Naive thymus-derived CD4-positive, alpha-beta T cell (primary cell): ENCODE data around the gene ATP10B. TPM values are rescaled to one million over a fixed set of nuclear protein-coding genes. Genes with fewer than 3 reads are reported as not detected.

Experiments used
- ATAC-seq: fragments of 150-1000 bp; cut with Tn5 transposase; 2 replicates; pipeline ENCODE4 v1.10.0; 2021; ENCODE audit warnings: mild to moderate bottlenecking, moderate library complexity
- CTCF ChIA-PET: fragments of 350-600 bp; sonication (Branson Sonifier 250); formaldehyde crosslinking; loops from one replicate; lab custom pipeline; 2021; ENCODE audit warnings: antibody characterized with exemption; lab: Charles Lee
- POLR2A ChIA-PET: fragments of 350-600 bp; sonication (Branson Sonifier 250); formaldehyde crosslinking; loops from one replicate; lab custom pipeline; 2021; ENCODE audit warnings: antibody characterized with exemption, inconsistent platforms; lab: Charles Lee
- DNase-seq, 9 donors: peaks; one replicate each; pipeline versions ENCODE4 v3.0.0 to v3.0.0-alpha.2; 2020 to 2022; ENCODE audit warnings: mixed read lengths in 1 of 9
- H3K27ac ChIP-seq: one replicate; pipeline ENCODE4 v1.7.0; 2013; ENCODE audit warnings: mild to moderate bottlenecking, low read depth, low read length, moderate library complexity
- H3K27me3 ChIP-seq, 2 donors: one replicate each; pipeline ENCODE4 v1.7.0; 2013; ENCODE audit warnings: low read length in 2 of 2, mild to moderate bottlenecking in 2 of 2, moderate library complexity in 2 of 2; ENCODE audit not compliant: control insufficient read depth in 2 of 2, insufficient read depth in 2 of 2
- H3K36me3 ChIP-seq, 3 experiments: 1 replicate in 2 of 3; 2 replicates in 1 of 3; pipeline ENCODE4 v1.7.0; 2013; ENCODE audit warnings: low read length in 3 of 3, mild to moderate bottlenecking in 3 of 3, moderate library complexity in 1 of 3; ENCODE audit not compliant: insufficient read depth in 3 of 3, control insufficient read depth in 2 of 3
- H3K4me1 ChIP-seq, 2 donors: one replicate each; pipeline ENCODE4 v1.7.0; 2013; ENCODE audit warnings: low read length in 2 of 2, mild to moderate bottlenecking in 2 of 2, moderate library complexity in 1 of 2; ENCODE audit not compliant: control insufficient read depth in 2 of 2, insufficient read depth in 2 of 2
- H3K4me3 ChIP-seq: 2 replicates; pipeline ENCODE4 v1.7.0; 2013; ENCODE audit warnings: mild to moderate bottlenecking, low read length
- H3K9me3 ChIP-seq, 3 experiments: 1 replicate in 2 of 3; 2 replicates in 1 of 3; pipeline ENCODE4 v1.7.0; 2013; ENCODE audit warnings: low read length in 3 of 3; ENCODE audit not compliant: control insufficient read depth in 2 of 3
- H3K27ac Mint-ChIP-seq, 9 donors: one replicate each; pipeline ENCODE4 v1.8.0; 2020 to 2022; ENCODE audit warnings: mixed read lengths in 9 of 9, mild to moderate bottlenecking in 8 of 9, moderate library complexity in 5 of 9, inconsistent platforms in 2 of 9
- H3K27me3 Mint-ChIP-seq, 5 donors: one replicate each; pipeline ENCODE4 v1.8.0; 2021 to 2022; ENCODE audit warnings: mixed read lengths in 5 of 5, mild to moderate bottlenecking in 1 of 5
- H3K36me3 Mint-ChIP-seq, 5 donors: one replicate each; pipeline ENCODE4 v1.8.0; 2020 to 2022; ENCODE audit warnings: mixed read lengths in 5 of 5, mild to moderate bottlenecking in 3 of 5, inconsistent platforms in 1 of 5
- H3K4me1 Mint-ChIP-seq, 7 donors: one replicate each; pipeline ENCODE4 v1.8.0; 2020 to 2022; ENCODE audit warnings: mixed read lengths in 7 of 7, mild to moderate bottlenecking in 3 of 7, inconsistent platforms in 1 of 7
- H3K4me3 Mint-ChIP-seq, 10 donors: one replicate each; pipeline ENCODE4 v1.8.0; 2020 to 2022; ENCODE audit warnings: mild to moderate bottlenecking in 10 of 10, mixed read lengths in 10 of 10, moderate library complexity in 6 of 10, inconsistent platforms in 2 of 10
- H3K9me3 Mint-ChIP-seq, 11 donors: one replicate each; pipeline ENCODE4 v1.8.0; 2020 to 2022; ENCODE audit warnings: mixed read lengths in 11 of 11, mild to moderate bottlenecking in 4 of 11, inconsistent platforms in 1 of 11, moderate library complexity in 1 of 11
- intact Hi-C, 2 donors: fragments of 100-400 bp; cut with micrococcal nuclease; formaldehyde crosslinking; loops; one replicate each; pipeline ENCODE4 v1.15.1; 2023
- polyA plus RNA-seq, 2 donors: library from polyadenylated mRNA; unstranded; fragments of 300-500 nt; fragmentation: Illumina TruSeq; gene quantifications; one replicate each; pipeline ENCODE4 v1.2.3, GENCODE V29; 2021
- total RNA-seq, 6 experiments: library from RNA in 5 of 6; stranded (reverse) in 5 of 6; gene quantifications; 1 replicate in 5 of 6; 2 replicates in 1 of 6; pipeline ENCODE4 v1.2.3 and lab custom pipeline; 2021 to 2026

ATP10B gene
- total and polyA plus RNA-seq, 7 experiments from 2014 or later = not detected

- no peaks in the 10 kb centered on the region for H3K27me3 ChIP-seq
- H3K9me3 ChIP-seq = no peaks in the 10 kb centered on the region
- H3K36me3 ChIP-seq = no peaks in the 10 kb centered on the region
- POLR2A ChIA-PET = no interaction called here
- intact Hi-C loops = no loop called here
- peaks cover 0 to 6% (median 2%) of the 10 kb centered on the region in 11 donors for H3K9me3 Mint-ChIP-seq
- H3K36me3 Mint-ChIP-seq = no peaks in the 10 kb centered on the region
- no peaks in the 10 kb centered on the region for H3K4me1 ChIP-seq
- H3K27ac ChIP-seq = no peak overlapping the region
- no peaks in the 10 kb centered on the region for H3K4me1 Mint-ChIP-seq
- CTCF ChIA-PET = no interaction called here
- H3K4me3 ChIP-seq = no peak overlapping the region
- DNase-seq (no peak), ATAC-seq (no peak)
- H3K4me3 Mint-ChIP-seq = no peak overlapping the region
- H3K27me3 Mint-ChIP-seq = peaks cover 2 to 16% (median 9%) of the 10 kb centered on the region in 5 donors
- H3K27ac Mint-ChIP-seq = no peak overlapping the region
Observed at GRCh38 chr5:160635663-160636062, 216.3 kb downstream of the ATP10B start.

- no peak for ATAC-seq
- peaks cover 2 to 15% (median 9%) of the 10 kb centered on the region in 5 donors for H3K27me3 Mint-ChIP-seq
- Histone ChIP-seq H3K36me3 (no peaks in the 10 kb centered on the region), H3K4me1 (no peaks in the 10 kb centered on the region), H3K27ac (no peak overlapping the region), H3K4me3 (no peak overlapping the region), H3K27me3 (no peaks in the 10 kb centered on the region), H3K9me3 (no peaks in the 10 kb centered on the region)
- H3K4me3 Mint-ChIP-seq = no peak overlapping the region
- CTCF ChIA-PET = no interaction called here
- DNase-seq = no peak
- POLR2A ChIA-PET = no interaction called here
- no peaks in the 10 kb centered on the region for H3K36me3 Mint-ChIP-seq
- H3K9me3 Mint-ChIP-seq = peaks cover 0 to 6% (median 2%) of the 10 kb centered on the region in 11 donors
- intact Hi-C loops = no loop called here
- H3K4me1 Mint-ChIP-seq = no peaks in the 10 kb centered on the region
- H3K27ac Mint-ChIP-seq = no peak overlapping the region
Observed at GRCh38 chr5:160635046-160635445, 217.0 kb downstream of the ATP10B start.

- ChIA-PET POLR2A (no interaction called here), CTCF (no interaction called here)
- intact Hi-C loops = loop anchor here in 1 of 2 donors (10.0 kb wide), 1 partner anchor 194 kb away; no protein-coding TSS in a partner anchor
- Mint-ChIP-seq H3K4me3 (no peak overlapping the region), H3K36me3 (no peaks in the 10 kb centered on the region), H3K27ac (no peak overlapping the region), H3K9me3 (peaks cover 0 to 6% (median 0%) of the 10 kb centered on the region in 11 donors), H3K27me3 (peaks cover 4 to 15% (median 10%) of the 10 kb centered on the region in 5 donors), H3K4me1 (no peaks in the 10 kb centered on the region)
- no peak for DNase-seq
- Histone ChIP-seq H3K4me1 (no peaks in the 10 kb centered on the region), H3K27me3 (no peaks in the 10 kb centered on the region), H3K9me3 (no peaks in the 10 kb centered on the region), H3K36me3 (no peaks in the 10 kb centered on the region), H3K4me3 (no peak overlapping the region), H3K27ac (no peak overlapping the region)
- ATAC-seq = no peak
Observed at GRCh38 chr5:160629003-160629402, 223.0 kb downstream of the ATP10B start.

- Histone ChIP-seq H3K4me3 (no peak overlapping the region), H3K27me3 (no peaks in the 10 kb centered on the region), H3K36me3 (no peaks in the 10 kb centered on the region), H3K9me3 (no peaks in the 10 kb centered on the region), H3K4me1 (no peaks in the 10 kb centered on the region), H3K27ac (no peak overlapping the region)
- CTCF ChIA-PET = interaction anchor here (1.0 kb wide), 1 partner anchor 191 kb away, joined by 3 read pairs; no protein-coding TSS in a partner anchor
- intact Hi-C loops = loop anchor here in 1 of 2 donors (10.0 kb wide), 1 partner anchor 194 kb away; no protein-coding TSS in a partner anchor
- Mint-ChIP-seq H3K9me3 (peaks cover 0 to 6% (median 0%) of the 10 kb centered on the region in 11 donors), H3K27ac (no peak overlapping the region), H3K27me3 (peaks cover 4 to 15% (median 10%) of the 10 kb centered on the region in 5 donors), H3K36me3 (no peaks in the 10 kb centered on the region), H3K4me3 (no peak overlapping the region), H3K4me1 (no peaks in the 10 kb centered on the region)
- POLR2A ChIA-PET = no interaction called here
- no peak for ATAC-seq
- no peak for DNase-seq
Observed at GRCh38 chr5:160628619-160628968, 223.4 kb downstream of the ATP10B start.

GRCh38 chr5:160627921-160628618 lies 223.9 kb downstream of the ATP10B start:
- H3K27ac ChIP-seq = no peak overlapping the region
- Mint-ChIP-seq H3K4me3 (no peak overlapping the region), H3K9me3 (peaks cover 0 to 6% (median 0%) of the 10 kb centered on the region in 11 donors), H3K27ac (no peak overlapping the region), H3K4me1 (no peaks in the 10 kb centered on the region), H3K27me3 (peaks cover 6 to 15% (median 10%) of the 10 kb centered on the region in 5 donors), H3K36me3 (no peaks in the 10 kb centered on the region)
- no peak overlapping the region for H3K4me3 ChIP-seq
- POLR2A ChIA-PET = no interaction called here
- H3K9me3 ChIP-seq = no peaks in the 10 kb centered on the region
- no peak for ATAC-seq
- DNase-seq = no peak
- intact Hi-C loops = loop anchor here in 1 of 2 donors (10.0 kb wide), 1 partner anchor 193 kb away; no protein-coding TSS in a partner anchor
- no peaks in the 10 kb centered on the region for H3K4me1 ChIP-seq
- CTCF ChIA-PET = interaction anchor here (1.0 kb wide), 1 partner anchor 190 kb away, joined by 3 read pairs; no protein-coding TSS in a partner anchor
- H3K36me3 ChIP-seq = no peaks in the 10 kb centered on the region
- H3K27me3 ChIP-seq = no peaks in the 10 kb centered on the region

- Histone ChIP-seq H3K27me3 (no peaks in the 10 kb centered on the region), H3K36me3 (no peaks in the 10 kb centered on the region), H3K4me3 (no peak overlapping the region), H3K27ac (no peak overlapping the region), H3K4me1 (no peaks in the 10 kb centered on the region), H3K9me3 (no peaks in the 10 kb centered on the region)
- ChIA-PET CTCF (no interaction called here), POLR2A (no interaction called here)
- H3K36me3 Mint-ChIP-seq = no peaks in the 10 kb centered on the region
- no peak overlapping the region for H3K4me3 Mint-ChIP-seq
- intact Hi-C loops = loop anchor here in 1 of 2 donors (10.0 kb wide), 1 partner anchor 192 kb away; no protein-coding TSS in a partner anchor
- DNase-seq = no peak
- H3K4me1 Mint-ChIP-seq = no peaks in the 10 kb centered on the region
- ATAC-seq = no peak
- no peak overlapping the region for H3K27ac Mint-ChIP-seq
- peaks cover 0 to 3% (median 0%) of the 10 kb centered on the region in 11 donors for H3K9me3 Mint-ChIP-seq
- H3K27me3 Mint-ChIP-seq = peaks cover 7 to 22% (median 13%) of the 10 kb centered on the region in 5 donors
Observed at GRCh38 chr5:160626322-160626721, 225.7 kb downstream of the ATP10B start.
